Neural cell (in vitro differentiated cells): ENCODE measurements around the gene CCDC88C. TPM values are rescaled to one million over a fixed set of nuclear protein-coding genes. Genes with fewer than 3 reads are reported as not detected.

Source experiments
- H2AFZ ChIP-seq: fragments of 200-600, 300-800 bp; sonication (generic), shearing (Covaris generic); 2 replicates; pipeline ENCODE4 v1.6.0; 2014; ENCODE audit warnings: low read depth, mild to moderate bottlenecking, antibody characterized with exemption, low read length, moderate library complexity
- H3F3A ChIP-seq: fragments of 200-600 bp; shearing (Covaris generic); 2 replicates; pipeline ENCODE4 v1.6.1; 2016; ENCODE audit warnings: mild to moderate bottlenecking, moderate library complexity, mixed read lengths, antibody characterized with exemption, low read length; ENCODE audit not compliant: insufficient read depth, poor library complexity, severe bottlenecking
- H3K27ac ChIP-seq: fragments of 200-600, 300-800 bp; sonication (generic), shearing (Covaris generic); 2 replicates; pipeline ENCODE4 v1.5.1; 2014; ENCODE audit warnings: mild to moderate bottlenecking, low read length, moderate library complexity
- H3K27me3 ChIP-seq: fragments of 300-800, 200-600 bp; sonication (generic), shearing (Covaris generic); 2 replicates; pipeline ENCODE4 v1.6.0; 2014; ENCODE audit warnings: mild to moderate bottlenecking, low read depth, low read length, moderate library complexity; ENCODE audit not compliant: insufficient read depth
- H3K36me3 ChIP-seq: fragments of 300-800, 200-600 bp; sonication (generic), shearing (Covaris generic); 2 replicates; pipeline ENCODE4 v1.5.1; 2014; ENCODE audit warnings: mild to moderate bottlenecking, antibody characterized with exemption, low read length, moderate library complexity; ENCODE audit not compliant: insufficient read depth
- H3K4me2 ChIP-seq: fragments of 300-800, 200-600 bp; sonication (generic), shearing (Covaris generic); 2 replicates; pipeline ENCODE4 v1.6.0; 2014; ENCODE audit warnings: mild to moderate bottlenecking, low read length
- H3K4me3 ChIP-seq: fragments of 300-800, 200-600 bp; sonication (generic), shearing (Covaris generic); 2 replicates; pipeline ENCODE4 v1.5.1; 2014; ENCODE audit warnings: mild to moderate bottlenecking, low read length, moderate library complexity
- H3K79me2 ChIP-seq: fragments of 200-600 bp; shearing (Covaris generic); replicated peaks from 2 replicates; pipeline ENCODE4 v1.6.0; 2014; ENCODE audit warnings: mild to moderate bottlenecking, low read length, moderate library complexity; ENCODE audit not compliant: insufficient read depth
- H3K9ac ChIP-seq: fragments of 300-800, 200-600 bp; sonication (generic), shearing (Covaris generic); 2 replicates; pipeline ENCODE4 v1.6.1; 2016; ENCODE audit warnings: mild to moderate bottlenecking, low read length, mixed read lengths
- H3K9me2 ChIP-seq: fragments of 200-600 bp; shearing (Covaris generic); 2 replicates; pipeline ENCODE4 v1.6.1; 2016; ENCODE audit warnings: mild to moderate bottlenecking, low read length, mixed read lengths; ENCODE audit not compliant: insufficient read depth
- H3K9me3 ChIP-seq: fragments of 200-600, 300-800 bp; sonication (generic), shearing (Covaris generic); 2 replicates; pipeline ENCODE4 v1.6.1; 2016; ENCODE audit warnings: mild to moderate bottlenecking, mixed run types, low read length, moderate library complexity, mixed read lengths
- H4K20me1 ChIP-seq: fragments of 200-600 bp; shearing (Covaris generic); 2 replicates; pipeline ENCODE4 v1.6.1; 2016; ENCODE audit warnings: mild to moderate bottlenecking, mixed run types; ENCODE audit not compliant: insufficient read depth
- CTCF ChIP-seq: fragments of 450-650 bp; IDR thresholded peaks from 2 replicates; pipeline ENCODE4 v1.5.1; 2014; ENCODE audit warnings: antibody characterized with exemption, mild to moderate bottlenecking, moderate library complexity; ENCODE audit not compliant: poor library complexity, severe bottlenecking
- EP300 ChIP-seq: fragments of 450-650 bp; conservative IDR thresholded peaks from 2 replicates; pipeline ENCODE4 v1.6.1; 2014; ENCODE audit warnings: antibody characterized with exemption, mild to moderate bottlenecking, moderate library complexity; ENCODE audit not compliant: poor library complexity, severe bottlenecking
- EZH2 ChIP-seq: fragments of 200-600, 300-800 bp; shearing (Covaris generic), sonication (generic); IDR thresholded peaks from 2 replicates; pipeline ENCODE4 v1.6.1; 2014; ENCODE audit warnings: antibody characterized with exemption, low read length, borderline replicate concordance, mild to moderate bottlenecking; ENCODE audit not compliant: insufficient read depth, poor library complexity, severe bottlenecking
- MXI1 ChIP-seq: fragments of 450-650 bp; conservative IDR thresholded peaks from 2 replicates; pipeline ENCODE4 v1.6.1; 2014; ENCODE audit warnings: antibody characterized with exemption, mild to moderate bottlenecking; ENCODE audit not compliant: poor library complexity, severe bottlenecking
- POLR2AphosphoS5 ChIP-seq: IDR thresholded peaks from 2 replicates; pipeline ENCODE4 v1.6.1; 2012
- RAD21 ChIP-seq: fragments of 450-650 bp; conservative IDR thresholded peaks from 2 replicates; pipeline ENCODE4 v1.6.1; 2014; ENCODE audit warnings: antibody characterized with exemption, mild to moderate bottlenecking, moderate library complexity
- REST ChIP-seq: IDR thresholded peaks from 2 replicates; pipeline ENCODE4 v1.6.1; 2012; ENCODE audit warnings: borderline replicate concordance
- SMC3 ChIP-seq: fragments of 450-650 bp; conservative IDR thresholded peaks from 2 replicates; pipeline ENCODE4 v1.6.1; 2014; ENCODE audit warnings: antibody characterized with exemption, mild to moderate bottlenecking, moderate library complexity; ENCODE audit not compliant: poor library complexity
- TAF1 ChIP-seq: IDR thresholded peaks from 2 replicates; pipeline ENCODE4 v1.6.1; 2012; ENCODE audit warnings: low read depth
- polyA plus RNA-seq: library from polyadenylated mRNA; depleted of rRNA; stranded (reverse); fragments of >200 nt; gene quantifications from 2 replicates; pipeline ENCODE4 v1.2.3, GENCODE V29; 2014

Gene CCDC88C
- polyA plus RNA-seq, 1 donor from 2014 or later = 20.1 TPM

GRCh38 chr14:91381801-91382670, 35.6 kb downstream of the CCDC88C start:
- Histone ChIP-seq H3K9me2 (no peaks in the 10 kb centered on the region), H3F3A (no peaks in the 10 kb centered on the region), H3K79me2 (peaks cover 54% of the 10 kb centered on the region), H3K4me3 (no peak overlapping the region), H3K9me3 (no peaks in the 10 kb centered on the region), H3K27ac (no peak overlapping the region), H3K9ac (no peak overlapping the region), H3K27me3 (no peaks in the 10 kb centered on the region), H3K4me2 (no peak overlapping the region), H3K36me3 (no peaks in the 10 kb centered on the region), H4K20me1 (no peaks in the 10 kb centered on the region), H2AFZ (no peak overlapping the region)
- TF ChIP-seq MXI1 = no peak
- no peak for TF ChIP-seq TAF1
- TF ChIP-seq REST = no peak
- TF ChIP-seq EZH2 = no peak
- TF ChIP-seq RAD21 = no peak
- no peak for TF ChIP-seq EP300
- no peak for TF ChIP-seq CTCF
- no peak for TF ChIP-seq SMC3
- TF ChIP-seq POLR2AphosphoS5 = no peak

- Histone ChIP-seq H3K27me3 (no peaks in the 10 kb centered on the region), H3K36me3 (no peaks in the 10 kb centered on the region), H2AFZ (no peak overlapping the region), H3K9me3 (no peaks in the 10 kb centered on the region), H3K4me2 (no peak overlapping the region), H3K79me2 (peaks cover 54% of the 10 kb centered on the region), H3F3A (no peaks in the 10 kb centered on the region), H3K27ac (no peak overlapping the region), H4K20me1 (no peaks in the 10 kb centered on the region), H3K4me3 (no peak overlapping the region), H3K9ac (no peak overlapping the region), H3K9me2 (no peaks in the 10 kb centered on the region)
- TF ChIP-seq CTCF (no peak), RAD21 (no peak), SMC3 (no peak), MXI1 (no peak), POLR2AphosphoS5 (no peak), REST (no peak), TAF1 (no peak), EP300 (no peak), EZH2 (no peak)
These were observed 36.8 kb downstream of the CCDC88C start for GRCh38 chr14:91380610-91381371.
